HepG2 (cell line): Measurements from ENCODE around the gene CBLB. TPM values are rescaled to one million over a fixed set of nuclear protein-coding genes. Genes with fewer than 3 reads are reported as not detected.

Experiments used
- AGO2 ChIP-seq: fragments of 200-400 bp; formaldehyde crosslinking; optimal IDR thresholded peaks from 2 replicates; pipeline ENCODE3; 2017; ENCODE audit warnings: mild to moderate bottlenecking, low read depth, low read length, moderate library complexity
- AHR ChIP-seq: IDR thresholded peaks from 2 replicates; pipeline ENCODE4 v1.6.1; 2018; ENCODE audit warnings: missing genetic modification reagents, missing compliant biosample characterization
- CEBPB ChIP-seq: IDR thresholded peaks from 2 replicates; pipeline ENCODE4 v1.6.1; 2011; ENCODE audit warnings: low read depth, low read length, improper control_type of control experiment, borderline replicate concordance
- GTF3A ChIP-seq: sonication (generic); formaldehyde crosslinking; conservative IDR thresholded peaks from 2 replicates; pipeline ENCODE4 v1.4.0; 2020; ENCODE audit warnings: mild to moderate bottlenecking, missing genetic modification reagents
- IRF9 ChIP-seq: sonication (generic); formaldehyde crosslinking; IDR thresholded peaks from 2 replicates; pipeline ENCODE4 v1.8.0; 2022; ENCODE audit warnings: missing genetic modification reagents, mild to moderate bottlenecking, borderline replicate concordance
- NFATC3 ChIP-seq: sonication (generic); formaldehyde crosslinking; IDR thresholded peaks from 2 replicates; pipeline ENCODE4 v1.5.1; 2020; ENCODE audit warnings: mild to moderate bottlenecking, missing genetic modification reagents
- NFRKB ChIP-seq: fragments of 450-650 bp; IDR thresholded peaks from 2 replicates; pipeline ENCODE4 v1.6.1; 2017
- NPAS2 ChIP-seq: sonication (generic); formaldehyde crosslinking; IDR thresholded peaks from 2 replicates; pipeline ENCODE4 v1.8.0; 2022; ENCODE audit warnings: mild to moderate bottlenecking, missing genetic modification reagents, borderline replicate concordance
- NRL ChIP-seq: sonication (generic); formaldehyde crosslinking; IDR thresholded peaks from 2 replicates; pipeline ENCODE4 v1.5.0; 2020; ENCODE audit warnings: missing genetic modification reagents, mild to moderate bottlenecking, moderate library complexity, borderline replicate concordance
- SIN3A ChIP-seq: IDR thresholded peaks from 2 replicates; pipeline ENCODE4 v1.6.1; 2011; ENCODE audit warnings: low read depth, mild to moderate bottlenecking, control low read depth, low read length, borderline replicate concordance
- THAP11 ChIP-seq: IDR thresholded peaks from 2 replicates; pipeline ENCODE4 v1.6.1; 2016; ENCODE audit warnings: missing biosample characterization, missing genetic modification reagents
- ZFY ChIP-seq: sonication (generic); formaldehyde crosslinking; IDR thresholded peaks from 2 replicates; pipeline ENCODE4 v1.4.0; 2020; ENCODE audit warnings: missing genetic modification reagents
- ZGPAT ChIP-seq: IDR thresholded peaks from 2 replicates; pipeline ENCODE4 v1.6.1; 2016; ENCODE audit warnings: mild to moderate bottlenecking
- ZNF121 ChIP-seq: sonication (generic); formaldehyde crosslinking; IDR thresholded peaks from 2 replicates; pipeline ENCODE4 v1.5.0; 2020; ENCODE audit warnings: mild to moderate bottlenecking, missing genetic modification reagents
- ZNF598 ChIP-seq: sonication (generic); formaldehyde crosslinking; IDR thresholded peaks from 2 replicates; pipeline ENCODE4 v1.5.1; 2020; ENCODE audit warnings: mild to moderate bottlenecking, missing genetic modification reagents, borderline replicate concordance
- ZNF687 ChIP-seq: sonication (generic); formaldehyde crosslinking; IDR thresholded peaks from 2 replicates; pipeline ENCODE4 v1.5.1; 2020; ENCODE audit warnings: mild to moderate bottlenecking, missing genetic modification reagents, moderate library complexity
- ZNF737 ChIP-seq: sonication (generic); formaldehyde crosslinking; IDR thresholded peaks from 2 replicates; pipeline ENCODE4 v1.5.0; 2020; ENCODE audit warnings: missing genetic modification reagents, mild to moderate bottlenecking, borderline replicate concordance
- ZNF782 ChIP-seq: sonication (generic); formaldehyde crosslinking; IDR thresholded peaks from 2 replicates; pipeline ENCODE4 v1.4.0; 2020; ENCODE audit warnings: missing genetic modification reagents, mild to moderate bottlenecking, borderline replicate concordance
- polyA plus RNA-seq, 8 experiments: library from polyadenylated mRNA; depleted of rRNA in 3 of 8; stranded (reverse) in 7 of 8; unstranded in 1 of 8; fragments of >200 nt; fragmentation: Illumina TruSeq in 4 of 8; extraction: Trizol in 4 of 8; gene quantifications; 2 replicates each; pipeline versions ENCODE4 v1.2.1 to v1.2.3, GENCODE V29; 2011 to 2016; ENCODE audit warnings: low read depth in 4 of 8, missing spikeins in 1 of 8, mixed read lengths in 1 of 8; ENCODE audit not compliant: insufficient read depth in 1 of 8
- total RNA-seq, 5 experiments: library from RNA; depleted of rRNA; stranded (reverse); fragments of >200 nt; fragmentation: Illumina TruSeq; extraction: Trizol; gene quantifications; 2 replicates each; pipeline ENCODE4 v1.2.3, GENCODE V29; 2016; ENCODE audit warnings: low read depth in 1 of 5

CBLB gene
- total and polyA plus RNA-seq, 2 of the 13 experiments (the other 11 are each of a cell fraction or from before 2014, with no cell fraction given): 9.8 to 16.4 TPM

- 0 out of 2 replicates have a peak, but pooled peaks have one; percentile 27 for TF ChIP-seq IRF9 (CRISPR knock-in tag)
- TF ChIP-seq NRL (CRISPR knock-in tag): no peak
- no peak for TF ChIP-seq NFRKB
- TF ChIP-seq SIN3A: peak; percentile 40; the same call in 1 of the 2 replicates
- TF ChIP-seq ZNF782 (CRISPR knock-in tag): 0 out of 2 replicates have a peak, but pooled peaks have one; percentile 19
- TF ChIP-seq GTF3A (CRISPR knock-in tag): no peak
- TF ChIP-seq THAP11 (CRISPR knock-in tag): peak; percentile 67
- peak; percentile 72 for TF ChIP-seq ZNF687 (CRISPR knock-in tag)
- peak; percentile 91; the same call in 1 of the 2 replicates for TF ChIP-seq ZNF598 (CRISPR knock-in tag)
- TF ChIP-seq NPAS2 (CRISPR knock-in tag): no peak
- TF ChIP-seq ZFY: peak; percentile 77
- no peak for TF ChIP-seq CEBPB
- TF ChIP-seq ZNF737: no peak
- no peak for TF ChIP-seq NFATC3 (CRISPR knock-in tag)
- TF ChIP-seq AGO2: no peak
- peak; percentile 23; the same call in 1 of the 2 replicates for TF ChIP-seq ZGPAT
- no peak for TF ChIP-seq ZNF121 (CRISPR knock-in tag)
- no peak for TF ChIP-seq AHR (CRISPR knock-in tag)
Observed at GRCh38 chr3:105868742-105869530, at the start of gene CBLB (continued).
